ENCODE measurements around the gene CHTF8. TPM values are rescaled to one million over a fixed set of nuclear protein-coding genes. Genes with fewer than 3 reads are reported as not detected.

The CHTF8 gene
- total RNA-seq, 2 donors from 2014 or later = 63.7 to 99.5 TPM

DNA sequence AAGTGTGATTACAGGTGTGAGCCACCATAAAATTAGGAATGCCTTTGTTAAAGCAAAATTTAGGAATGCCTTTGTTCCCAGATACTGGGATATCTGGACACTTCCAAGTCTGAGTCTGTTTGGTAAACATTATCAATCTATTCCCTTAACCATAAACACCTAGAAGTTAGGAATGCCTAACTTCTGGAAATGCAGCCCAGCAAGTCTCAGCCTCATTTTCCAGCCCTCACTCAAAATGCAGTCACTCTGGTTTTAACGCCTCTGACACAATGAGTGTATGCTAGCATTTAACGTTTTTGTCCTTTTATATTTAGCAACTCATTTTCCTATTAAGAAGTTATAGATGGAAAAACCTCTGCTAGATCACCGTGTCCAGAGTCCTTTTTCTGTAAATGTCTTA is 61.4 kb downstream of the CHTF8 start:
- no peak overlapping the region for H3K27ac ChIP-seq
- TF ChIP-seq, protein P1, sequence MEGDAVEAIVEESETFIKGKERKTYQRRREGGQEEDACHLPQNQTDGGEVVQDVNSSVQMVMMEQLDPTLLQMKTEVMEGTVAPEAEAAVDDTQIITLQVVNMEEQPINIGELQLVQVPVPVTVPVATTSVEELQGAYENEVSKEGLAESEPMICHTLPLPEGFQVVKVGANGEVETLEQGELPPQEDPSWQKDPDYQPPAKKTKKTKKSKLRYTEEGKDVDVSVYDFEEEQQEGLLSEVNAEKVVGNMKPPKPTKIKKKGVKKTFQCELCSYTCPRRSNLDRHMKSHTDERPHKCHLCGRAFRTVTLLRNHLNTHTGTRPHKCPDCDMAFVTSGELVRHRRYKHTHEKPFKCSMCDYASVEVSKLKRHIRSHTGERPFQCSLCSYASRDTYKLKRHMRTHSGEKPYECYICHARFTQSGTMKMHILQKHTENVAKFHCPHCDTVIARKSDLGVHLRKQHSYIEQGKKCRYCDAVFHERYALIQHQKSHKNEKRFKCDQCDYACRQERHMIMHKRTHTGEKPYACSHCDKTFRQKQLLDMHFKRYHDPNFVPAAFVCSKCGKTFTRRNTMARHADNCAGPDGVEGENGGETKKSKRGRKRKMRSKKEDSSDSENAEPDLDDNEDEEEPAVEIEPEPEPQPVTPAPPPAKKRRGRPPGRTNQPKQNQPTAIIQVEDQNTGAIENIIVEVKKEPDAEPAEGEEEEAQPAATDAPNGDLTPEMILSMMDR (IDR thresholded peaks at IDR 0.05) = no peak
- DNase-seq (ENCODE audit: low spot score) (no peak), ATAC-seq (ENCODE audit: insufficient number of reproducible peaks, low FRiP score, low read depth) (no peak)
- H3K36me3 ChIP-seq = no peaks in the 10 kb centered on the region
- H3K9me3 ChIP-seq = no peaks in the 10 kb centered on the region
- no peaks in the 10 kb centered on the region for H3K27me3 ChIP-seq (replicated peaks; ENCODE audit: insufficient read depth)
- H3K4me1 ChIP-seq (ENCODE audit: control insufficient read depth in 1 of 2, low read depth in 2 of 2) = no peaks in the 10 kb centered on the region
- no peak overlapping the region for H3K4me3 ChIP-seq

DNA sequence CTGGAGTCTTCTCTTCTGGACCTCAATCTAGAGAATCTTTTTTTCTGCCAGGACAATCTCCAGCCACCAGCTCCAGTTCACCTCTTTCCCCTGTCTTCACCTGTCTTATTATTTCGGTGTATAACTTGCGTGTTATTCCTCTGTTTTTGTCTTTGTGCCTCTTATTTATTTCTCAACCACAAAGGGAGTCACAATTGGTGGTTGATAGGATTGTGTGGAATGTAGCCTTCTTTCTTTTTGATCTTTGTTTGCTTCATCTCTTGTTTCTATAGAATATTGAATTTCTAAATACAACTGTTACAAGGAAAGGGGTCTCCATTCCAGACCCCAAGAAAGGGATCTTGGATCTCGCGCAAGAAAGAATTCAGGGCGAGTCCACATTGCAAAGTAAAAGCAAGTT is 62.9 kb downstream of the CHTF8 start:
- no peak overlapping the region for H3K4me3 ChIP-seq
- H3K9me3 ChIP-seq = no peaks in the 10 kb centered on the region
- no peaks in the 10 kb centered on the region for H3K4me1 ChIP-seq (ENCODE audit: control insufficient read depth in 1 of 2, low read depth in 2 of 2)
- TF ChIP-seq, protein P1 (IDR thresholded peaks at IDR 0.05) = no peak
- no peak overlapping the region for H3K27ac ChIP-seq
- H3K36me3 ChIP-seq = no peaks in the 10 kb centered on the region
- ATAC-seq (ENCODE audit: insufficient number of reproducible peaks, low FRiP score, low read depth) = no peak
- no peaks in the 10 kb centered on the region for H3K27me3 ChIP-seq (replicated peaks; ENCODE audit: insufficient read depth)
- no peak for DNase-seq (ENCODE audit: low spot score)

Other genes with a start within 250 kb of the CHTF8 start
- 1 to 10 TPM; 1.8 to 2.7 TPM for gene HAS3, start 26.9 kb downstream of the CHTF8 start, total RNA-seq
- gene UTP4, start 61 bp upstream of the CHTF8 start, total RNA-seq = 10 to 100 TPM; 44.5 to 59.7 TPM
- gene SNTB2, start 54.6 kb upstream of the CHTF8 start, total RNA-seq = 10 to 100 TPM; 39.4 to 65.5 TPM
- gene VPS4A, start 178.8 kb upstream of the CHTF8 start, total RNA-seq = 10 to 100 TPM; 26.3 to 38.5 TPM
- gene PDF, start 198.0 kb upstream of the CHTF8 start, total RNA-seq = 10 to 100 TPM; 24.3 to 25.6 TPM
- 10 to 100 TPM; 39.4 to 51.0 TPM for gene COG8, start 207.0 kb upstream of the CHTF8 start, total RNA-seq
- 10 to 100 TPM; 11.0 to 33.4 TPM for gene NIP7, start 207.2 kb upstream of the CHTF8 start, total RNA-seq
- gene TMED6, start 219.2 kb upstream of the CHTF8 start, total RNA-seq = 1 to 10 TPM in 1 of 2 donors, not detected in 1; 1.5 TPM